A172 (cell line): ENCODE measurements around the gene PDE8A. TPM values are rescaled to one million over a fixed set of nuclear protein-coding genes. Genes with fewer than 3 reads are reported as not detected.

Experiments used
- DNase-seq: peaks from one replicate; pipeline ENCODE4 v3.0.0-alpha.2; 2015; ENCODE audit warnings: low spot score
- total RNA-seq: library from RNA; depleted of rRNA; stranded (reverse); fragments of >200 nt; shearing (Covaris generic); gene quantifications from 2 replicates; pipeline ENCODE4 v1.2.3, GENCODE V29; 2014

The PDE8A gene
- total RNA-seq, 1 experiment from 2014 or later, result 13.8 TPM

GRCh38 chr15:85125056-85125661 lies 143.5 kb downstream of the PDE8A start:
- peak; percentile 56 for DNase-seq

DNA sequence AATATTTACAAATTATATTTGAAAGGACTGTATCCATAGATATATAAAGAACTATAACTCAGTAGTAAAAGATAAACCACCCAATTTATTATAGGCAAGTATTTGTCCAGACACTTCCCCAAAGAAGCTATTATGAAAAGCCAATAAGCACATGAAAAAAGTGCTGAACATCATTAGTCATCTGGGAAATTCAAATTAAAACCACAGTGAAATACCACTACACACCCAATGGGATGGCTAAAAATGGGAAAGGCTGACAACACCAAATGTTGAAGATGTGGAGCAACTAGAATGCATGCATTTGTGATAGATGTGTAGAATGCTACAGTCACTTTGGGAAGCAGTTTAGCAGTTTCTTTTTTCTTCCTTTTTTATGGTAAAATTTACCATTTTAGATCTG lies 147.0 kb downstream of the PDE8A start:
- DNase-seq, result no peak

DNA sequence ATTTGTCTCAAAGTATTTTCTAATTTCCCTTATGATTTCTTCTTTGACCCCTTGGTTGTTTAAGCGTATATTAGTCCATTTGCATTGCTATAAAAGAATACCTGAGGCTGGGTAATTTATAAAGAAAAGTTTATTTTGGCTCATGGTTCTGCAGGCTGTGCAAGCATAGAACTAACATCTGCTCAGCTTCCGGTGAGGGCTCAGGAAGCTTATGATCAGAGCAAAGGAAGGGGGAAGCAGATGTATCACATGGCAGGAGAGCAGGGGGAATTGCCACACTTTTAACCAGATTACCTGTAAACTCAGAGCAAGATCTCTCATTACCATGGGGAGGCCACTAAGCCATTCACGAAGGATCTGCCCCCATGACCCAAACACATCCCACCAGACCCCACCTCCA lies 148.2 kb downstream of the PDE8A start:
- no peak for DNase-seq

GRCh38 chr15:85131915-85132314 lies 150.3 kb downstream of the PDE8A start:
- DNase-seq, result no peak

GRCh38 chr15:85133709-85134108 lies 152.1 kb downstream of the PDE8A start:
- no peak for DNase-seq

GRCh38 chr15:85137489-85138168 lies 156.0 kb downstream of the PDE8A start:
- DNase-seq, result no peak

GRCh38 chr15:85139391-85139790 lies 157.7 kb downstream of the PDE8A start:
- DNase-seq, result no peak

GRCh38 chr15:85141726-85142125 lies 160.1 kb downstream of the PDE8A start:
- no peak for DNase-seq

- DNase-seq, result peak; percentile 42
Measured at GRCh38 chr15:85142312-85142711, 160.7 kb downstream of the PDE8A start.

- DNase-seq, result no peak
Measured at GRCh38 chr15:85149465-85150129, 167.9 kb downstream of the PDE8A start.

DNA sequence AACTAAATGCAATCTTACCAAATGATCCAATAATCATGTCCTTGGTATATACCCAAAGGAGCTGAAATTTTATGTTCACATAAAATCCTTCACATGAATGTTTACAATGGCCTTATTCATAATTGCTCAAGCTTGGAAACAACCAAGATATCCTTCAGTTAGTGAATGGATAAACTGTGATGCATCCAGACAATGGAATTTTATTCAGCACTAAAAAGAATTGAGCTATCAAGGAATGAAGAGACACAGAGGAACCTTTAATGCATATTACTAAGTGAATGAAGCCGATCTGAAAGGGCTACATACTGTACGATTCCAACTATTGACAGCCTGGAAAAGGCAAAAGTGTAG lies 168.4 kb downstream of the PDE8A start:
- no peak for DNase-seq

- DNase-seq, result no peak
Measured at GRCh38 chr15:85151145-85151544, 169.5 kb downstream of the PDE8A start.

- no peak for DNase-seq
Measured at GRCh38 chr15:85151861-85152260, 170.2 kb downstream of the PDE8A start.

- peak; percentile 61 for DNase-seq
Measured at GRCh38 chr15:85154061-85154460, 172.4 kb downstream of the PDE8A start.

- no peak for DNase-seq
Measured at GRCh38 chr15:85155360-85155759, 173.7 kb downstream of the PDE8A start.

GRCh38 chr15:85155857-85156256 lies 174.2 kb downstream of the PDE8A start:
- DNase-seq, result no peak

GRCh38 chr15:85157344-85157743 lies 175.7 kb downstream of the PDE8A start:
- no peak for DNase-seq

DNA sequence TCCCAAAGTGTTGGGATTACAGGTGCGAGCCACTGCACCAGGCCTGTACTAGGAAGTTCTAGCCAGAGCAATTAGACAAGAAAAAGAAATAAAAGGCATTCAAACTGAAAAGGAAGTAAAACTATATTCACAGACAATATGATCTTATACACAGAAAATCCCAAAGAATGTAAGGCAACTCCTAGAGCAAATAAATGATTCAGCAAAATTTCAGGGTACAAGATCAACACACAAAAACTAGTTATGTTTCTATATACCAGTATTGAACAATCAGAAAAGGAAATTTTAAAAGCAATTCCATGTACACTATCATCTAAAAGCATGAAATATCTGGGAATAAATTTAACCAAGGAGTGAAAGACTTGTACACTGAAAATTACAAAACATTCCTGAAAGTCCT lies 180.6 kb downstream of the PDE8A start:
- DNase-seq, result no peak

DNA sequence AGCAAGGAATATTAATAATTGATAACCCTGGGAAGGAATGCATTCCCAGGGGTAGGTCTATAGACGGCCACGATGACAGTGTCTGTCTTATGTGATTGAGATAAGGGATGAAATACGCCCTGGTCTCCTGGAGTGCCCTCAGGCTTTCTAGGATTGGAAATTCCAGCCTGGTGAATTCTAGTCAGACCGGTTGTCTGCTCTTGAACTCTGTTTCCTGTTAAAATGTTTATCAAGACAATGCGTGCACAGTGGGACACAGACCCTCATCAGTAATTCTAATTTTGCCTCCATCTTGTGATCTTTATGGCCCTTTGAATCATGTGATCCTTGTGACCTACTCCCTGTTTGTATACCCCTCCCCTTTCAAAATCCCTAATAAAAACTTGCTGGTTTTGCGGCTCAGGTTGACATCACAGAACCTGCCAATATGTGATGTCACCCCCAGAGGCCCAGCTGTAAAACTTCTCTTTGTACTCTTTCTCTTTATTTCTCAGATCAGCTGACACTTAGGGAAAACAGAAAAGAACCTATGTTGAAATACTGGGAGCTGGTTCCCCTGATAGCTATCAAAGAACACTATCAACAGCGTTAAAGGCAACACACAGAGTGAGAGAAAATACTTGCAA lies 183.3 kb downstream of the PDE8A start:
- DNase-seq, result no peak

GRCh38 chr15:85167568-85167967 lies 185.9 kb downstream of the PDE8A start:
- no peak for DNase-seq

- no peak for DNase-seq
Measured at GRCh38 chr15:85168642-85169173, 187.1 kb downstream of the PDE8A start.

DNA sequence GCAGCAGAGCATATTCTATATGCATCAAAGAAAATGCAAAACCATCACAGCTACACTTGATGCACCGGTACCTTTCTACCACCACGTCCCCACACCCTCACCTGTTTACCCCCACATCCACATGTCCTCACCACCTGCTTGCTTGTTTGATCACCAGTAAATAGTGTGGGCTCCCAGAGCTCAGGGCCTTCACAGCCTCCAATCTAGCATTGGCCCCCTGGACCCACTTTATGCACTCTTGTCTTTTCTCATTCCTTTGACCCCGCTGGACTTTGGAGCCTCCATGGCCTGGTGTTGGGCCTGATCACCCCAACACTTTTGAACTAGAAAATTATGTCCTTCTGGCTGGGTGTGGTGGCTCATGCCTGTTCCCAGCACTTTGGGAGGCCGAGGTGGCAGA lies 190.1 kb downstream of the PDE8A start:
- DNase-seq, result no peak
